Measurements from ENCODE around the gene RNF151. TPM values are rescaled to one million over a fixed set of nuclear protein-coding genes. Genes with fewer than 3 reads are reported as not detected.

The RNF151 gene
- total and polyA plus RNA-seq, 2 of the 13 experiments (the other 11 are each of a cell fraction or from before 2014, with no cell fraction given): not detected

DNA sequence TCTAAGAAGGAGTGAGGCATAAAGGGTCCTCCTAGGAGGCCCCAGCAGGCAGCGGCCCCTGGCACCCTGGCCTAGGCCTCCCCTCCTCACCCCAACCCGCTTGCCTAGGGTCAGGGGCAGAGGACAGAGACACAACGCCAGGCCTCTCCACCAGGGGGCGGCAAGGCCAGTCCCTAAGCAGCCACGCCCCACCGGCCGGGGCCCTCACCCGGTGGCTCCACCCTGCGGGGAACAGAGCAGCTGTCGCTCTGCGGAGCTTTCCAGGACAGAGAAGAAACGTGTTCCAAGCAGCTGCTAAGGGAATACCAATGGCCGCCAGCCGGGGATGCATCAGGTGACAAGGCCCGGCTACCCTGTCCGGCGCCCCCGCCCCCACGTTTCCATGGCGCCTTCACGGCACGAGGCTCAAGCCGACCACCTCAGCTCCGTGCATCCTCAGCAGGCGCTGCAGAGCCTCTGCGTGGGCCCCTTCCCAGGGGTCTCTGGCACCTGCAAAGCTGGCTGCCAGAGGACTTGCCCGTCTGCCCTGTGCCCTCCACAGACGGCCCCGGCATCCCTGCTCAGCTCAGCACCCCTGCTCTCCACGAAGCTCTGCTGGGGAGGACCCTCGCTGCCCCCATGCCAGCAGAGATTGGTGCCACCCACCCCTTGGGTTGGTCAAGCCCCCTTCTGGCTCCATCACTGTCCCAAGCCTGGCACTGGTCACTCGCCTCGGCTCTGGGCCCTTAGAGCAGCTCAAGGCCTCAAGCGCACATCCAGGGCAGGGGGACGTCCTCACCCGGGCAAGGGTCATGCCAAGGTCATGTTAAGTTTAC, 37.4 kb downstream of the RNF151 start (continued):
- TF ChIP-seq, protein P1, sequence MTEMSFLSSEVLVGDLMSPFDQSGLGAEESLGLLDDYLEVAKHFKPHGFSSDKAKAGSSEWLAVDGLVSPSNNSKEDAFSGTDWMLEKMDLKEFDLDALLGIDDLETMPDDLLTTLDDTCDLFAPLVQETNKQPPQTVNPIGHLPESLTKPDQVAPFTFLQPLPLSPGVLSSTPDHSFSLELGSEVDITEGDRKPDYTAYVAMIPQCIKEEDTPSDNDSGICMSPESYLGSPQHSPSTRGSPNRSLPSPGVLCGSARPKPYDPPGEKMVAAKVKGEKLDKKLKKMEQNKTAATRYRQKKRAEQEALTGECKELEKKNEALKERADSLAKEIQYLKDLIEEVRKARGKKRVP (CRISPR knock-in tag; IDR thresholded peaks at IDR 0.05): no peak
- TF ChIP-seq ZNF20 (CRISPR knock-in tag; IDR thresholded peaks at IDR 0.05) (no peak), ZNF260 (CRISPR knock-in tag; IDR thresholded peaks at IDR 0.05; ENCODE audit: borderline replicate concordance, low read depth) (no peak), ZNF777 (CRISPR knock-in tag; IDR thresholded peaks at IDR 0.05) (no peak), ARNTL (CRISPR knock-in tag; IDR thresholded peaks at IDR 0.05) (0 out of 2 replicates have a peak, but pooled peaks have one; percentile 27), CENPX (CRISPR knock-in tag; IDR thresholded peaks at IDR 0.05) (no peak), ZBTB20 (CRISPR knock-in tag; IDR thresholded peaks at IDR 0.05; ENCODE audit: borderline replicate concordance, low read depth) (no peak), DNMT3B (CRISPR knock-in tag; conservative IDR thresholded peaks at IDR 0.05) (no peak), ZFP62 (CRISPR knock-in tag; IDR thresholded peaks at IDR 0.05) (no peak), KAT7 (CRISPR knock-in tag; IDR thresholded peaks at IDR 0.05; ENCODE audit: borderline replicate concordance) (0 out of 2 replicates have a peak, but pooled peaks have one; percentile 77), SMYD3 (CRISPR knock-in tag; IDR thresholded peaks at IDR 0.05) (no peak), ZNF644 (CRISPR knock-in tag; IDR thresholded peaks at IDR 0.05; ENCODE audit: low read depth) (no peak), LCORL (IDR thresholded peaks at IDR 0.05) (no peak), LCORL (CRISPR knock-in tag; IDR thresholded peaks at IDR 0.05) (peak; percentile 78), ATAD3A (CRISPR knock-in tag; IDR thresholded peaks at IDR 0.05) (no peak), MAFG (CRISPR knock-in tag; IDR thresholded peaks at IDR 0.05) (no peak), MIER3 (CRISPR knock-in tag; IDR thresholded peaks at IDR 0.05; ENCODE audit: borderline replicate concordance) (peak; percentile 70; the same call in 1 of the 2 replicates), ZSCAN12 (CRISPR knock-in tag; IDR thresholded peaks at IDR 0.05) (no peak), TMF1 (CRISPR knock-in tag; IDR thresholded peaks at IDR 0.05; ENCODE audit: low read depth) (no peak), RAD51 (IDR thresholded peaks at IDR 0.05; ENCODE audit: borderline replicate concordance) (no peak), HNRNPL (IDR thresholded peaks at IDR 0.05; ENCODE audit: low read depth, low read length) (no peak)
- TF ChIP-seq, protein P2, sequence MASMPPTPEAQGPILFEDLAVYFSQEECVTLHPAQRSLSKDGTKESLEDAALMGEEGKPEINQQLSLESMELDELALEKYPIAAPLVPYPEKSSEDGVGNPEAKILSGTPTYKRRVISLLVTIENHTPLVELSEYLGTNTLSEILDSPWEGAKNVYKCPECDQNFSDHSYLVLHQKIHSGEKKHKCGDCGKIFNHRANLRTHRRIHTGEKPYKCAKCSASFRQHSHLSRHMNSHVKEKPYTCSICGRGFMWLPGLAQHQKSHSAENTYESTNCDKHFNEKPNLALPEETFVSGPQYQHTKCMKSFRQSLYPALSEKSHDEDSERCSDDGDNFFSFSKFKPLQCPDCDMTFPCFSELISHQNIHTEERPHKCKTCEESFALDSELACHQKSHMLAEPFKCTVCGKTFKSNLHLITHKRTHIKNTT (CRISPR knock-in tag; IDR thresholded peaks at IDR 0.05): no peak
- TF ChIP-seq, protein P3, sequence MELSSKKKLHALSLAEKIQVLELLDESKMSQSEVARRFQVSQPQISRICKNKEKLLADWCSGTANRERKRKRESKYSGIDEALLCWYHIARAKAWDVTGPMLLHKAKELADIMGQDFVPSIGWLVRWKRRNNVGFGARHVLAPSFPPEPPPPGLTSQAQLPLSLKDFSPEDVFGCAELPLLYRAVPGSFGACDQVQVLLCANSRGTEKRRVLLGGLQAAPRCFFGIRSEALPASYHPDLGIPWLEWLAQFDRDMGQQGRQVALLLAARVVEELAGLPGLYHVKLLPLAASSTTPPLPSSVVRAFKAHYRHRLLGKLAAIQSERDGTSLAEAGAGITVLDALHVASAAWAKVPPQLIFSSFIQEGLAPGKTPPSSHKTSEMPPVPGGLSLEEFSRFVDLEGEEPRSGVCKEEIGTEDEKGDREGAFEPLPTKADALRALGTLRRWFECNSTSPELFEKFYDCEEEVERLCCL (CRISPR knock-in tag; IDR thresholded peaks at IDR 0.05; ENCODE audit: borderline replicate concordance): no peak
- TF ChIP-seq, protein P4, sequence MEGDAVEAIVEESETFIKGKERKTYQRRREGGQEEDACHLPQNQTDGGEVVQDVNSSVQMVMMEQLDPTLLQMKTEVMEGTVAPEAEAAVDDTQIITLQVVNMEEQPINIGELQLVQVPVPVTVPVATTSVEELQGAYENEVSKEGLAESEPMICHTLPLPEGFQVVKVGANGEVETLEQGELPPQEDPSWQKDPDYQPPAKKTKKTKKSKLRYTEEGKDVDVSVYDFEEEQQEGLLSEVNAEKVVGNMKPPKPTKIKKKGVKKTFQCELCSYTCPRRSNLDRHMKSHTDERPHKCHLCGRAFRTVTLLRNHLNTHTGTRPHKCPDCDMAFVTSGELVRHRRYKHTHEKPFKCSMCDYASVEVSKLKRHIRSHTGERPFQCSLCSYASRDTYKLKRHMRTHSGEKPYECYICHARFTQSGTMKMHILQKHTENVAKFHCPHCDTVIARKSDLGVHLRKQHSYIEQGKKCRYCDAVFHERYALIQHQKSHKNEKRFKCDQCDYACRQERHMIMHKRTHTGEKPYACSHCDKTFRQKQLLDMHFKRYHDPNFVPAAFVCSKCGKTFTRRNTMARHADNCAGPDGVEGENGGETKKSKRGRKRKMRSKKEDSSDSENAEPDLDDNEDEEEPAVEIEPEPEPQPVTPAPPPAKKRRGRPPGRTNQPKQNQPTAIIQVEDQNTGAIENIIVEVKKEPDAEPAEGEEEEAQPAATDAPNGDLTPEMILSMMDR (CRISPR knock-in tag; IDR thresholded peaks at IDR 0.05): peak; percentile 96
- TF ChIP-seq, protein P5, sequence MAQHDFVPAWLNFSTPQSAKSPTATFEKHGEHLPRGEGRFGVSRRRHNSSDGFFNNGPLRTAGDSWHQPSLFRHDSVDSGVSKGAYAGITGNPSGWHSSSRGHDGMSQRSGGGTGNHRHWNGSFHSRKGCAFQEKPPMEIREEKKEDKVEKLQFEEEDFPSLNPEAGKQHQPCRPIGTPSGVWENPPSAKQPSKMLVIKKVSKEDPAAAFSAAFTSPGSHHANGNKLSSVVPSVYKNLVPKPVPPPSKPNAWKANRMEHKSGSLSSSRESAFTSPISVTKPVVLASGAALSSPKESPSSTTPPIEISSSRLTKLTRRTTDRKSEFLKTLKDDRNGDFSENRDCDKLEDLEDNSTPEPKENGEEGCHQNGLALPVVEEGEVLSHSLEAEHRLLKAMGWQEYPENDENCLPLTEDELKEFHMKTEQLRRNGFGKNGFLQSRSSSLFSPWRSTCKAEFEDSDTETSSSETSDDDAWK (CRISPR knock-in tag; IDR thresholded peaks at IDR 0.05): no peak

All from HepG2 (cell line).